HUES64 (cell line): ENCODE measurements around the gene SPDEF. TPM values are rescaled to one million over a fixed set of nuclear protein-coding genes. Genes with fewer than 3 reads are reported as not detected.

Source experiments
- H3K27ac ChIP-seq: 2 replicates; pipeline ENCODE4 v1.7.0; 2013; ENCODE audit warnings: low read depth, low read length, inconsistent platforms
- H3K27me3 ChIP-seq: 2 replicates; pipeline ENCODE4 v1.6.1; 2013; ENCODE audit warnings: mild to moderate bottlenecking, low read length; ENCODE audit not compliant: insufficient read depth
- H3K36me3 ChIP-seq: 2 replicates; pipeline ENCODE4 v1.6.1; 2013; ENCODE audit warnings: mild to moderate bottlenecking, low read length; ENCODE audit not compliant: insufficient read depth
- H3K4me1 ChIP-seq: 2 replicates; pipeline ENCODE4 v1.6.1; 2013; ENCODE audit warnings: mild to moderate bottlenecking, low read length, moderate library complexity; ENCODE audit not compliant: insufficient read depth
- H3K4me3 ChIP-seq: 2 replicates; pipeline ENCODE4 v1.5.1; 2013; ENCODE audit warnings: mild to moderate bottlenecking, low read length, moderate library complexity
- H3K9ac ChIP-seq: 2 replicates; pipeline ENCODE4 v1.6.1; 2013; ENCODE audit warnings: mild to moderate bottlenecking, low read depth, low read length
- H3K9me3 ChIP-seq: 2 replicates; pipeline ENCODE4 v1.6.1; 2013; ENCODE audit warnings: low read depth, low read length; ENCODE audit not compliant: insufficient read depth
- WGBS: fragments of 150-250, 120-280 bp; methylation state at CpG from one replicate; pipeline ENCODE4 v1.1.7; 2013; ENCODE audit warnings: missing lambda C conversion rate; 5-methylcytosine and 5-hydroxymethylcytosine counted together
- polyA plus RNA-seq, 2 experiments: library from polyadenylated mRNA; stranded (reverse); fragments of 50-300 nt; gene quantifications; one replicate each; pipeline ENCODE4 v1.2.3, GENCODE V29; 2013

Gene SPDEF
- 0.10 TPM for polyA plus RNA-seq (2013, experiment 1 of 2)
- not detected for polyA plus RNA-seq (2013, experiment 2 of 2)

- no peak within 1 kb of the TSS for H3K4me3 ChIP-seq
- H3K36me3 ChIP-seq, result no peaks in the 10 kb centered on the region
- H3K27ac ChIP-seq, result no peak within 1 kb of the TSS
- WGBS, result 76% methylated on average over 6 of the region's 6 CpGs
- no peaks in the 10 kb centered on the region for H3K27me3 ChIP-seq
- H3K9me3 ChIP-seq, result no peaks in the 10 kb centered on the region
- H3K9ac ChIP-seq, result no peak within 1 kb of the TSS
- peaks cover 9% of the 10 kb centered on the region for H3K4me1 ChIP-seq
These were observed at the start of gene SPDEF for GRCh38 chr6:34556031-34556471. Gene SPDEF, minus strand, starts transcription at chr6:34556329. Its CDS starts 11,874 bp downstream, at chr6:34544455.

- 88% methylated on average over 3 of the region's 4 CpGs for WGBS
- Histone ChIP-seq H3K4me3 (no peak overlapping the region), H3K4me1 (peaks cover 18% of the 10 kb centered on the region), H3K9ac (no peak overlapping the region), H3K9me3 (no peaks in the 10 kb centered on the region), H3K27ac (no peak overlapping the region), H3K36me3 (peaks cover 17% of the 10 kb centered on the region), H3K27me3 (no peaks in the 10 kb centered on the region)
These were observed 47.6 kb upstream of the SPDEF start for GRCh38 chr6:34603707-34604106.

- 70% methylated on average over 10 of the region's 10 CpGs for WGBS
- Histone ChIP-seq H3K36me3 (peaks cover 17% of the 10 kb centered on the region), H3K9ac (no peak overlapping the region), H3K9me3 (no peaks in the 10 kb centered on the region), H3K4me3 (no peak overlapping the region), H3K27me3 (no peaks in the 10 kb centered on the region), H3K27ac (no peak overlapping the region), H3K4me1 (peaks cover 18% of the 10 kb centered on the region)
These were observed 46.4 kb upstream of the SPDEF start for GRCh38 chr6:34602318-34603111.

- Histone ChIP-seq H3K9me3 (no peaks in the 10 kb centered on the region), H3K27ac (no peak overlapping the region), H3K36me3 (peaks cover 15% of the 10 kb centered on the region), H3K4me3 (no peak overlapping the region), H3K9ac (0 out of 2 replicates have a peak overlapping the region, but pooled peaks have one; percentile 7), H3K4me1 (peaks cover 18% of the 10 kb centered on the region), H3K27me3 (no peaks in the 10 kb centered on the region)
- 47% methylated on average over 4 of the region's 4 CpGs for WGBS
These were observed 45.6 kb upstream of the SPDEF start for GRCh38 chr6:34601706-34602105.

- no peaks in the 10 kb centered on the region for H3K9me3 ChIP-seq
- no peaks in the 10 kb centered on the region for H3K27me3 ChIP-seq
- H3K4me1 ChIP-seq, result peaks cover 18% of the 10 kb centered on the region
- H3K36me3 ChIP-seq, result peaks cover 5% of the 10 kb centered on the region
- 94% methylated on average over 3 of the region's 4 CpGs for WGBS
- no peak overlapping the region for H3K9ac ChIP-seq
- H3K4me3 ChIP-seq, result no peak overlapping the region
- H3K27ac ChIP-seq, result no peak overlapping the region
These were observed 44.7 kb upstream of the SPDEF start for GRCh38 chr6:34600796-34601195.

GRCh38 chr6:34600101-34600500 lies 44.0 kb upstream of the SPDEF start:
- Histone ChIP-seq H3K27ac (no peak overlapping the region), H3K9me3 (no peaks in the 10 kb centered on the region), H3K27me3 (no peaks in the 10 kb centered on the region), H3K4me1 (peaks cover 18% of the 10 kb centered on the region), H3K9ac (no peak overlapping the region), H3K36me3 (peaks cover 2% of the 10 kb centered on the region; the same call in 1 of the 2 replicates), H3K4me3 (no peak overlapping the region)
- WGBS, result 96% methylated on average over 5 of the region's 5 CpGs

GRCh38 chr6:34598712-34599111 lies 42.6 kb upstream of the SPDEF start:
- peaks cover 18% of the 10 kb centered on the region for H3K4me1 ChIP-seq
- no peaks in the 10 kb centered on the region for H3K27me3 ChIP-seq
- H3K9me3 ChIP-seq, result no peaks in the 10 kb centered on the region
- no peaks in the 10 kb centered on the region for H3K36me3 ChIP-seq
- WGBS, result 81% methylated on average over 3 of the region's 3 CpGs
- H3K9ac ChIP-seq, result no peak overlapping the region
- H3K4me3 ChIP-seq, result no peak overlapping the region
- H3K27ac ChIP-seq, result no peak overlapping the region

- Histone ChIP-seq H3K9ac (no peak overlapping the region), H3K4me3 (no peak overlapping the region), H3K27ac (no peak overlapping the region), H3K9me3 (no peaks in the 10 kb centered on the region), H3K36me3 (no peaks in the 10 kb centered on the region), H3K27me3 (no peaks in the 10 kb centered on the region), H3K4me1 (peaks cover 18% of the 10 kb centered on the region)
- WGBS, result 81% methylated on average over 2 of the region's 3 CpGs
These were observed 41.6 kb upstream of the SPDEF start for GRCh38 chr6:34597605-34598353.

- Histone ChIP-seq H3K9me3 (no peaks in the 10 kb centered on the region), H3K4me1 (peaks cover 8% of the 10 kb centered on the region), H3K36me3 (no peaks in the 10 kb centered on the region), H3K27ac (no peak overlapping the region), H3K27me3 (no peaks in the 10 kb centered on the region), H3K4me3 (no peak overlapping the region), H3K9ac (no peak overlapping the region)
- 100% methylated on average over 1 of the region's 1 CpG for WGBS
These were observed 40.7 kb upstream of the SPDEF start for GRCh38 chr6:34596798-34597197.

- no peaks in the 10 kb centered on the region for H3K36me3 ChIP-seq
- 91% methylated on average over 5 of the region's 6 CpGs for WGBS
- no peaks in the 10 kb centered on the region for H3K4me1 ChIP-seq
- H3K9me3 ChIP-seq, result no peaks in the 10 kb centered on the region
- H3K9ac ChIP-seq, result no peak overlapping the region
- H3K4me3 ChIP-seq, result no peak overlapping the region
- no peak overlapping the region for H3K27ac ChIP-seq
- H3K27me3 ChIP-seq, result no peaks in the 10 kb centered on the region
These were observed 39.4 kb upstream of the SPDEF start for GRCh38 chr6:34595332-34596184.
